ENCODE data around the gene SLC38A10. TPM values are rescaled to one million over a fixed set of nuclear protein-coding genes. Genes with fewer than 3 reads are reported as not detected.

Gene SLC38A10
- total RNA-seq, 2 experiments from 2014 or later: 56.0 to 147 TPM

DNA sequence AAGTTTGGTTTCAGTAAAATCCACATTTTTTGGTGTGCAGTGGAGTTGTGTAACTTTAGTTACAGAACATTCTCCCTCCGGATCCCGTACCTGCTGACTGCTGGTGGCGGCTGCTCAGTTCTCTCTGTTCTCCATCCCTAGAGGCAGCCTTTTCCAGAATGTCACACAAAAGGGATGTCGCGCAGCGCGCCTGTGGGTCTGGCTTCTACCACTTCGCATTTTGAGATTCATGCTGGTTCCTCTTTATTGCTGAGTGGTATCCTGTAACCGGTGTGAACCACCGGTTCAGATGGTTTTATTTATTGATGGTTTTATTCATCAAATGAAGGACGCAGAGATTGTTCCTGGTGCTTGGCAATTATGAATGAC, 71.4 kb downstream of the SLC38A10 start:
- DNase-seq (ENCODE audit: low spot score): no peak
- POLR2A ChIA-PET: no interaction called here

DNA sequence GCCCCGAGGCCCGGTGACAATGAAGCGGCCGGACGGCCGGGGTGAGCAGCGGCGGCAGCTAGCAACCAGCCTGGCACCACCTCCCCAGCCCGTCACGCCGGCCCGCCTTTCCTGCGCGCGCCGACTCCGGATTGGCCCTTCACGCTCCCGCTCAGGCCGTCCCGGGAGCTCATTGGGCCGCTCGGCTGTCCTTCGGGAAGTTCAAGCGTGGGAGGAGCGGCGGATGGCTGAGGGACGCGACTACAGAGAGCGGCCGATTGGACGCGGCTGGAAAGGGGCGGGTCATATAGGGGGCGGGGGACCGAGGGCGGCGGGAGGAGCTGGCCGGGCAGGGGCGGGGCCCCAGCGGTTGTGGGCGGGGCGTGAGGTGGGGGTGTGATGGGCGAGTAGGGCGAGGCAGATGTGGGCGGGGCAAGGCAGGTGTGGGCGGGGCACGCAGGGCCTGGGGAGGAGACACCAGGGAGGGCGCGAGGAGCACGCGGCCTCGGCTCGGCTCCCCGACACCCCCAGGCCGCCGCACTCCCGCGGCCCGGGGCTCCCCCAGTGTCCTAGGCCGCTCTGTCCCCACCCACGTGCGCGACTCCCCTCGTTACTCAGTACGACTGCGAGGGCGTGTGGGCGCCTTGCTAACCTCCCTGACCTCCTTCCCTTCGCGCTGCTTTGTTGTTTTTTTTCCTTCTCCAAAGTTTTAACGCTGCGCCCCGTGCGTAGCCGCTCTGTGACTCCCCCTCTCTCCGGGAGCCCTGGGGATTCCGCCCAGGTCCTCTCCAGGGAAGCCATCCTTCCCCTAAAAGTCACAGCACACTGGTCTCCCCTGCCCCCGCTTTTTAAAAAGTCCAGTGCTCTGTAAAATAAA, 72.0 kb downstream of the SLC38A10 start, which contains the start of gene CEP131:
Gene CEP131, minus strand, starts transcription at position 60 of the 856 bp plus-strand sequence. CDS start 2,909 bp downstream, outside the sequence.
- Histone ChIP-seq H3K36me3 (ENCODE audit: insufficient read depth, low read length) (no peaks in the 10 kb centered on the region), H3K4me2 (ENCODE audit: low read length) (peak within 1 kb of the TSS; percentile 73), H4K20me1 (ENCODE audit: insufficient read depth, low read length) (no peaks in the 10 kb centered on the region), H3K4me1 (ENCODE audit: insufficient read depth, low read length, poor library complexity, severe bottlenecking) (peaks cover 30% of the 10 kb centered on the region), H3K79me2 (ENCODE audit: insufficient read depth, low read depth, low read length) (no peaks in the 10 kb centered on the region), H3K27ac (ENCODE audit: low read depth, low read length, poor library complexity, severe bottlenecking) (no peak within 1 kb of the TSS), H3K9me3 (ENCODE audit: low read length) (no peaks in the 10 kb centered on the region), H3K9me2 (ENCODE audit: insufficient read depth, low read length) (no peaks in the 10 kb centered on the region), H2AFZ (ENCODE audit: low read length) (peak within 1 kb of the TSS; percentile 77), H3K4me3 (ENCODE audit: low read depth, low read length, poor library complexity, severe bottlenecking) (peak within 1 kb of the TSS; percentile 79)
- peak; percentile 100 for DNase-seq (ENCODE audit: low spot score)
- TF ChIP-seq CTCF (conservative IDR thresholded peaks at IDR 0.05; ENCODE audit: low read length): no peak
- no peak for TF ChIP-seq EZH2phosphoT487 (IDR thresholded peaks at IDR 0.05; ENCODE audit: borderline replicate concordance, low read depth, low read length)
- POLR2A ChIA-PET: interaction anchor here (0.5 to 1.3 kb wide), 9 partner anchors 16 to 415 kb away, joined by 3 to 12 read pairs (median 4); partner anchors contain the start of genes BAHCC1, NDUFAF8 and TEPSIN
- intact Hi-C loops (cut with micrococcal nuclease; ENCODE audit: unreplicated experiment): loop anchor here (1.0 kb wide), 2 partner anchors 16 kb away; partner anchors contain the start of genes NDUFAF8 and TEPSIN
- CTCF ChIA-PET (ENCODE audit: unreplicated experiment): interaction anchor here (0.6 to 0.7 kb wide), 2 partner anchors 690 to 1230 kb away, joined by 3 to 13 read pairs; no protein-coding TSS in a partner anchor
- no TSS peak for BruUV-seq (replicated peaks)

More for the DNA sequence above, 71.4 kb downstream of the SLC38A10 start:
- Histone ChIP-seq H2AFZ (ENCODE audit: low read length) (peak overlapping the region; percentile 77), H3K27ac (ENCODE audit: low read depth, low read length, poor library complexity, severe bottlenecking) (no peak overlapping the region), H3K79me2 (ENCODE audit: insufficient read depth, low read depth, low read length) (no peaks in the 10 kb centered on the region), H3K4me2 (ENCODE audit: low read length) (peak overlapping the region; percentile 60), H3K9me3 (ENCODE audit: low read length) (no peaks in the 10 kb centered on the region), H4K20me1 (ENCODE audit: insufficient read depth, low read length) (no peaks in the 10 kb centered on the region), H3K4me1 (ENCODE audit: insufficient read depth, low read length, poor library complexity, severe bottlenecking) (peaks cover 36% of the 10 kb centered on the region), H3K9me2 (ENCODE audit: insufficient read depth, low read length) (no peaks in the 10 kb centered on the region), H3K36me3 (ENCODE audit: insufficient read depth, low read length) (no peaks in the 10 kb centered on the region), H3K4me3 (ENCODE audit: low read depth, low read length, poor library complexity, severe bottlenecking) (peak overlapping the region; percentile 46)
- TF ChIP-seq CTCF (conservative IDR thresholded peaks at IDR 0.05; ENCODE audit: low read length): no peak
- no peak for TF ChIP-seq EZH2phosphoT487 (IDR thresholded peaks at IDR 0.05; ENCODE audit: borderline replicate concordance, low read depth, low read length)
- no TSS peak for BruUV-seq (replicated peaks)
- CTCF ChIA-PET (ENCODE audit: unreplicated experiment): no interaction called here
- intact Hi-C loops (cut with micrococcal nuclease; ENCODE audit: unreplicated experiment): loop anchor here (1.0 kb wide), 2 partner anchors 16 kb away; partner anchors contain the start of genes NDUFAF8 and TEPSIN

All from OCI-LY7 (cell line).